HEK293T (cell line): Measurements from ENCODE around the gene SLC6A11.

Experiments
- CTCF ChIA-PET: fragments of 350-600 bp; formaldehyde crosslinking; extraction: SDS; loops from one replicate; lab custom pipeline; 2021; ENCODE audit warnings: antibody characterized with exemption, inconsistent platforms; lab: Yijun Ruan, JAX
- POLR2A ChIA-PET: fragments of 350-600 bp; formaldehyde crosslinking; extraction: SDS; loops from one replicate; lab custom pipeline; 2020; ENCODE audit warnings: antibody characterized with exemption, inconsistent platforms; lab: Yijun Ruan, JAX
- DNase-seq: peaks from one replicate; pipeline ENCODE4 v3.0.0; 2012; ENCODE audit warnings: mixed read lengths; ENCODE audit errors: extremely low spot score
- ARNT ChIP-seq: fragments of 450-650 bp; IDR thresholded peaks from 2 replicates; pipeline ENCODE4 v1.6.1; 2017; ENCODE audit warnings: mild to moderate bottlenecking
- BHLHE40 ChIP-seq: fragments of 450-650 bp; IDR thresholded peaks from 2 replicates; pipeline ENCODE4 v1.6.1; 2016; ENCODE audit warnings: mild to moderate bottlenecking, moderate library complexity, borderline replicate concordance
- CTBP1 ChIP-seq: fragments of 450-650 bp; IDR thresholded peaks from 2 replicates; pipeline ENCODE4 v1.6.1; 2016; ENCODE audit warnings: borderline replicate concordance
- ELF4 ChIP-seq: fragments of 450-650 bp; IDR thresholded peaks from 2 replicates; pipeline ENCODE4 v1.6.1; 2017; ENCODE audit warnings: antibody characterized with exemption
- FOXA1 ChIP-seq: fragments of 450-650 bp; IDR thresholded peaks from 2 replicates; pipeline ENCODE4 v1.6.1; 2016; ENCODE audit warnings: mild to moderate bottlenecking
- FOXK2 ChIP-seq: fragments of 450-650 bp; IDR thresholded peaks from 2 replicates; pipeline ENCODE4 v1.6.1; 2016; ENCODE audit warnings: mild to moderate bottlenecking
- FOXM1 ChIP-seq: fragments of 450-650 bp; IDR thresholded peaks from 2 replicates; pipeline ENCODE4 v1.6.1; 2017; ENCODE audit warnings: mild to moderate bottlenecking, borderline replicate concordance
- HDGF ChIP-seq: fragments of 450-650 bp; IDR thresholded peaks from 2 replicates; pipeline ENCODE4 v1.6.1; 2017; ENCODE audit warnings: antibody characterized with exemption, borderline replicate concordance
- L3MBTL2 ChIP-seq: fragments of 450-650 bp; conservative IDR thresholded peaks from 2 replicates; pipeline ENCODE4 v1.6.1; 2016; ENCODE audit warnings: mild to moderate bottlenecking
- LEF1 ChIP-seq: fragments of 450-650 bp; IDR thresholded peaks from 2 replicates; pipeline ENCODE4 v1.6.1; 2017; ENCODE audit warnings: mild to moderate bottlenecking, borderline replicate concordance
- NFRKB ChIP-seq: fragments of 450-650 bp; IDR thresholded peaks from 2 replicates; pipeline ENCODE4 v1.6.1; 2016; ENCODE audit warnings: mild to moderate bottlenecking, moderate library complexity
- PKNOX1 ChIP-seq: fragments of 450-650 bp; IDR thresholded peaks from 2 replicates; pipeline ENCODE4 v1.6.1; 2016
- SP1 ChIP-seq: fragments of 450-650 bp; IDR thresholded peaks from 2 replicates; pipeline ENCODE4 v1.6.1; 2017
- SUZ12 ChIP-seq: fragments of 450-650 bp; IDR thresholded peaks from 2 replicates; pipeline ENCODE4 v1.6.1; 2016; ENCODE audit warnings: mild to moderate bottlenecking
- TARDBP ChIP-seq: fragments of 450-650 bp; IDR thresholded peaks from 2 replicates; pipeline ENCODE4 v1.6.1; 2016
- ZNF384 ChIP-seq: fragments of 450-650 bp; IDR thresholded peaks from 2 replicates; pipeline ENCODE4 v1.6.1; 2016

SLC6A11 gene

GRCh38 chr3:10835406-10835805 is 19.4 kb downstream of the SLC6A11 start:
- no peak for TF ChIP-seq CTBP1
- TF ChIP-seq PKNOX1 = no peak
- TF ChIP-seq FOXM1 = no peak
- TF ChIP-seq ZNF384 = no peak
- no peak for TF ChIP-seq L3MBTL2
- no peak for TF ChIP-seq SP1
- TF ChIP-seq SUZ12 = no peak
- no peak for TF ChIP-seq ARNT
- TF ChIP-seq ELF4 = no peak
- TF ChIP-seq FOXK2 = no peak
- TF ChIP-seq BHLHE40 = no peak
- TF ChIP-seq NFRKB = no peak
- TF ChIP-seq HDGF = no peak
- TF ChIP-seq FOXA1 = no peak
- no peak for TF ChIP-seq LEF1
- CTCF ChIA-PET = no interaction called here
- POLR2A ChIA-PET = no interaction called here
- no peak for DNase-seq

GRCh38 chr3:10836676-10837075 is 20.6 kb downstream of the SLC6A11 start:
- no peak for TF ChIP-seq ARNT
- TF ChIP-seq L3MBTL2 = no peak
- no peak for TF ChIP-seq BHLHE40
- TF ChIP-seq CTBP1 = no peak
- no peak for TF ChIP-seq NFRKB
- no peak for TF ChIP-seq FOXM1
- TF ChIP-seq HDGF = no peak
- TF ChIP-seq ELF4 = no peak
- no peak for TF ChIP-seq ZNF384
- POLR2A ChIA-PET = no interaction called here
- DNase-seq = no peak
- CTCF ChIA-PET = interaction anchor here (1.1 kb wide), 1 partner anchor 64 kb away, joined by 3 read pairs; no protein-coding TSS in a partner anchor

- ChIA-PET POLR2A (no interaction called here), CTCF (interaction anchor here (0.7 kb wide), 1 partner anchor 29 kb away, joined by 3 read pairs; no protein-coding TSS in a partner anchor)
- TF ChIP-seq ARNT (no peak), TARDBP (no peak), BHLHE40 (no peak), SP1 (no peak), LEF1 (no peak), NFRKB (no peak), ZNF384 (no peak)
- DNase-seq = no peak
Observed at GRCh38 chr3:10837849-10838248, 21.8 kb downstream of the SLC6A11 start.

- ChIA-PET POLR2A (no interaction called here), CTCF (no interaction called here)
- DNase-seq = no peak
- TF ChIP-seq BHLHE40 = no peak
- TF ChIP-seq TARDBP = no peak
- TF ChIP-seq LEF1 = no peak
- TF ChIP-seq CTBP1 = no peak
- no peak for TF ChIP-seq PKNOX1
- no peak for TF ChIP-seq FOXM1
- no peak for TF ChIP-seq FOXK2
- TF ChIP-seq NFRKB = no peak
- no peak for TF ChIP-seq ZNF384
- no peak for TF ChIP-seq SP1
- TF ChIP-seq L3MBTL2 = no peak
- no peak for TF ChIP-seq HDGF
Observed at GRCh38 chr3:10839167-10839566, 23.1 kb downstream of the SLC6A11 start.

- TF ChIP-seq PKNOX1 (no peak), FOXM1 (no peak), LEF1 (no peak)
- ChIA-PET POLR2A (no interaction called here), CTCF (no interaction called here)
- no peak for DNase-seq
Observed at GRCh38 chr3:10841100-10841499, 25.1 kb downstream of the SLC6A11 start.

GRCh38 chr3:10843378-10843777 is 27.4 kb downstream of the SLC6A11 start:
- ChIA-PET CTCF (no interaction called here), POLR2A (no interaction called here)
- TF ChIP-seq TARDBP (no peak), NFRKB (no peak), PKNOX1 (no peak), ZNF384 (no peak), L3MBTL2 (no peak), ELF4 (no peak), FOXA1 (no peak), HDGF (no peak), LEF1 (no peak), SP1 (no peak), SUZ12 (no peak), BHLHE40 (no peak)
- DNase-seq = no peak
